NB4 (cell line): ENCODE results near the gene WIZ.

Experiments used
- CTCF ChIP-seq: IDR thresholded peaks from one replicate; pipeline ENCODE4 v1.5.1; 2012; ENCODE audit warnings: low read depth, low read length
- MAX ChIP-seq: IDR thresholded peaks from 2 replicates; pipeline ENCODE4 v1.6.1; 2011; ENCODE audit warnings: low read depth, low read length
- MYC ChIP-seq: IDR thresholded peaks from 2 replicates; pipeline ENCODE4 v1.6.1; 2011; ENCODE audit warnings: low read depth, low read length
- POLR2A ChIP-seq: IDR thresholded peaks from 2 replicates; pipeline ENCODE4 v1.6.1; 2011; ENCODE audit warnings: mild to moderate bottlenecking; ENCODE audit not compliant: insufficient read length; ENCODE audit errors: extremely low read depth

- TF ChIP-seq MAX = peak; percentile 70
- peak; percentile 67 for TF ChIP-seq CTCF
- peak; percentile 84 for TF ChIP-seq POLR2A
- peak; percentile 61; the same call in 1 of the 2 replicates for TF ChIP-seq MYC
Measured at GRCh38 chr19:15418579-15419412, 31.0 kb downstream of the WIZ start, which contains the start of gene AKAP8L.
